ENCODE results near the gene RFK.

RFK gene

GRCh38 chr9:76412638-76413037 lies 18.4 kb upstream of the RFK start:
- no peak for DNase-seq (ENCODE audit: low spot score)

GRCh38 chr9:76405868-76406267 lies 11.6 kb upstream of the RFK start:
- no peak for DNase-seq (ENCODE audit: low spot score)

- DNase-seq (ENCODE audit: low spot score) = no peak
Observed at GRCh38 chr9:76405340-76405739, 11.1 kb upstream of the RFK start.

GRCh38 chr9:76404401-76404800 lies 10.2 kb upstream of the RFK start:
- no peak for DNase-seq (ENCODE audit: low spot score)

DNA sequence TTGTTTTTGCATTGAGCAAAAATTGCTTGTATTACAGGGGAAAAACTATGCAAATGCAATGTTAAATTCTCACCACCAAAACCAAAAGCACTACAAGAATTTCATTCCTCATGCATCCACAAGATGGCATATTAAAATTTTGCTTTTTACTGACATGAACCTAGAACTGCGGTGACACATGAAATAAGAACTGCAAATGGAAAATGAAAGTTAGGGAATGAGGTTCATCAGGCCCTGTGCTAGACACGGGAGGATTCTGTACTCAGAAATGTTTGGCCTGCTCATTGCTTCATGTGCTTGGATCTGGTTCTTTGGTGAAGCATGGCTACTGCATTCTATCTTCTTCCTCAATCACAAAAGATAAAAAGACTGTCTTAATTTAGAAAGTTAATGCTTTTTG lies 9.1 kb upstream of the RFK start:
- no peak for DNase-seq (ENCODE audit: low spot score)

DNA sequence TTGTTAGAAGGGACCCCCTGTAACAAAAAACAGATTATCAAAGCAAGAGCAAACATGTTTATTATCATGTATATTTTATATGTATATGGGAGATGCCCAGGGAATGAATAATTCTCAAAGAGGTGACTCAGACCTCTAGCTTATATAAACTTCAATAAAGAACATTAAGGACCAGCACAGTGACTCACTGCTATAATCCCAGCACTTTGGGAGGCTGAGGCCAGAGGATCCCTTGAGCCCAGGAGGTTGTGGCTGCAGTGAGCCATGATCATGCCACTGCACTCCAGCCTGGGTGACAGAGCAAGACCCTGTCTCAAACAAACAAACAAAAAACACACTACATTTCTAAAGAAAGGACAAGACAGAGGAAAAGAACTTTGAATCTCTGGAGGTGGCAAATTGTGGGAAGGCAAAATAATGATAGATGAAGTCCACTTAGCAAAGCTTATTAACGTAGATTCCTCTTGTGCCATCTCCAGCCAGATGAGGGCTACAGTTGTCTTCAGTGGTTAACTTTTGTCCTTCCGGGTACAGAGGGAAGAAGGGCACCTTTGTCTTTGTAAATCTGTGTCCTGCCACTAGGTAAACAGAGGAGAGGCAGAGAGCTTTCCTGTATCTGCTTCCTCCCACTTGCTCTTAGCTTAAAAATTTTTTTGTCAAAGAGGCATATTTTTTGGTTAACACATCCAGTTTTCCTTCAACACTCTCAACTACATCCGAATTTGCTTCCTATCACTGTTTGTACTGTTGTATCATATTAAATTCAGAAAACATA lies 7.5 kb upstream of the RFK start:
- no peak for DNase-seq (ENCODE audit: low spot score)

GRCh38 chr9:76401176-76401575 lies 7.0 kb upstream of the RFK start:
- DNase-seq (ENCODE audit: low spot score) = no peak

DNA sequence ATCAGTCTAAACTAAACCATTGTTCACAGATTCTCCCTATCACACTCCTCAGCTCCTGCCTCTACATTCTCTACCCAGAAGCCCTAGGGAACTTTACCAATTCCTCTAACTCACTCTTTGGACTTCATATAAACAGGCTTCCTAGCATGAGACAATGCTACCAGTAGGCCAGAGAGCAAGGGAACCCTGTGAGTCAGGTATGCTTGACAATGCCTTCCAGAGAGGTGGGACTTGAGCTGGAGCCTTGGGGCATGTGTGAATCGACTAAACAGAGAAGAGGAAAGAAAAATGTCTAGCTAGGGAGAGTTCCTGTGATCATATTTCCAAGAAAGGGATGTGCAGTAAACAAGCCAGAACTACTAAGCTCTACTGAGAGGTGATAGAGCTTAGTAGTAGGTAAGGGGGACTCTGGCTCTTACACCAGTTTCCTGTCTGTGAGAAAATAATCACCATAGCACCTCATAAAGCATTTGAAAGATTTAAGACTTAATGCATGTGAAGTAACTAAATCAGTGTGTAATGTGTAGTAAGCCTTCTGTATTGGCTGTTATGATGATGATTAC lies 6.4 kb upstream of the RFK start:
- DNase-seq (ENCODE audit: low spot score) = no peak

DNA sequence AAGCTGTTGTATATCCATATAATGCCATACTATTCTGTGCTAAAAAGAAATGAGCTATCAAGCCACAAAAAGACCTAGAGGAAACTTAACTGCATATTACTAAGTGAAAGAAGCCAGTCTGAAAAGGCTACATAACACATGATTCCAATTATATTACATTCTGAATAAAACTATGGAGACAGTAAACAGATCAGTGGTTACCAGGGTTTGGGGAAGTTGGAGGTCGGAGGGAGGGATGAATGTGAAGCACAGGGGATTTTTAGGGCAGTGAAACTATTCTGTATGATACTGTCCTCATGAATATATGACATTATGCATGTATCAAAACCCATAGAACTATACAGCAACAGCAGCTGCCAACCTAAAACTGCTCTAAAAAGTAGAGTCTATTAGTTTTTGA lies 5.6 kb upstream of the RFK start:
- DNase-seq (ENCODE audit: low spot score) = no peak

DNA sequence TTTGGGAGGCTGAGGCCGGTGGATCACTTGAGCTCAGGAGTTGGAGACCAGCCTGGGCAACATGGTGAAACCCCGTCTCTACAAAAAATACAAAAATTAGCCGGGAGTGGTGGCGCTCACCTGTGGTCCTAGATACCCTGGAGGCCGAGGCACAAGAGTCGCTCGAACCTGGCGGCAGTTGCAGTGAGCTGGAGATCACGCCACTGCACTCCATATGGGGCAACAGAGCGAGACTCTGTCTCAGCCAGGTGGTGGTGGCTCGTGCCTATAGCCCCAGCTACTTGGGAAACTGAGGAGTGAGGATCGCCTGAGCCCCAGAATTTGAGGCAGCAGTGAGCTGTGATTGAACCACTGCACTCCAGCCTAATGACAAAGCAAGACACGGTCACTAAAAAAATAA lies 2.4 kb upstream of the RFK start:
- no peak for DNase-seq (ENCODE audit: low spot score)

DNA sequence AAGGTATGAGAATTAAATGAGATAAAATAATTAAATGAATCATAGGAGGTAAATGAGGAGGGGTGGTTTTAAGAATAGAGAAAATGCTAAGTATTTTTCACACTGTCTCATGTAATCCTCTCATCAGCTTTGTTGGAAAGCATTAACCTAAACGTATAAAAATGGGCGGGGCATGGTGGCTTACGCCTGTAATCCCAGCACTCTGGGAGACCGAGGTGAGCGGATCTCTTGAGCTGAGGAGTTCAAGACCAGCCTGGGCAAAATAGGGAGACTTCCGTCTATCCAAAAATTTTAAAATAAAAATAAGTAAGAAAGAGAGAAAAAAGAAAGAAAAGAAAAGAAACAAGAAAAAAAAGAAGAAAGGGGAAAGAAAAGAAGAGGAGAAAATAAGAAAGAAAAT lies 1.9 kb upstream of the RFK start:
- no peak for DNase-seq (ENCODE audit: low spot score)

- DNase-seq (ENCODE audit: low spot score) = no peak
Observed at GRCh38 chr9:76395381-76395780, 1.2 kb upstream of the RFK start.

DNA sequence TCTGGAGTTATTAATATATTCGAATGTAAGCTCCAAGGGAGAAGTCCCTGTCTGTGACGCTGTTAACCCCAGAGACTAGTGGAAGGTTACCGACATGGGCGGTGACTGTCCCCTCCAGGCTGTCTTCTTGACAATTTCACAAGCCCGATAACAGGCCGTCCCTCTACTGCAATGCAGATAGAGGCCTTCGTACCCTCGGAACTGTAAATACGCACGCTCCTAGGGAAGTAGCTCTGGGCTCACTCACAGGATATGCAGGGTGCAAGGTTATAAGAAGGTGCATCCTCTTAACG lies 680 bp upstream of the RFK start:
- DNase-seq (ENCODE audit: low spot score) = no peak

GRCh38 chr9:76390656-76391055 lies 3.6 kb downstream of the RFK start:
- DNase-seq (ENCODE audit: low spot score) = no peak

GRCh38 chr9:76379494-76379893 lies 14.7 kb downstream of the RFK start:
- no peak for DNase-seq (ENCODE audit: low spot score)

- DNase-seq (ENCODE audit: low spot score) = no peak
Observed at GRCh38 chr9:76378367-76379073, 15.7 kb downstream of the RFK start.

- no peak for DNase-seq (ENCODE audit: low spot score)
Observed at GRCh38 chr9:76377791-76378190, 16.4 kb downstream of the RFK start.

DNA sequence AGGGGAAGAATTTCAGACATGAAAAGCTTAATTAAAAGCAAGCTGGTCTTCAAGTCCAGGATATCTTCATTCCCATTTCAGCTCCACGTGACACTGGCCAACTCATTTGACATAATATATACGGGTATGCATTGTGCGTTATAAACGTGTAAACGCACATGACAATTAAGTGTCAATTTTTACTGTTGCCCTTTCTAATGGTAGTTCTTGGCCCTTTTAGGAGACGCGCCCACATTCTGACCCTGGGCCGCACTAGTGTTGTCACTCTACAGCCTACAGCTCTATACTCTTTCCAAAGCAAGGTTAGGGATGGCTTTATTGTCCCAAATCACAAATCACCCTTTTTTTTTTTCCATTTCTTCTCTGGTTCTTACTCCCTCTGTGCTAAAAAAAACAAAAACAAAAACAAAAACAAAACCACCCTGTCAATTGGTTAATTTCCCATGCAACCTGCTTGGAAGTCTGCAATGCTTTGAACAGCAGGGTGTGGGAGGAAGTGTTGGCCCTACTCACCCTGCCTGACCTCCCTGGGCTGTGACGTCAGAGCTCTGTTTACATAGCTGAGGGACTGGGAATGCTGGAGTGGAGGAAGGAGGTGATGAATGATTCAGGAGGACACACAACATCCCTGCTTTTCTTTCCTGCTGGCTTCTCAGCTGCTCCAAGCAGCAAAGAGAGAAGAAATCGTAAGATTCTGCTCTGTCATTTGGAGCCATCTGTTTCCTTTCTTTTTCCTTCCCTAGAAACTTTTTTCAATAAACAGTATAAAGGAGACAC lies 19.3 kb downstream of the RFK start:
- DNase-seq (ENCODE audit: low spot score) = no peak

DNA sequence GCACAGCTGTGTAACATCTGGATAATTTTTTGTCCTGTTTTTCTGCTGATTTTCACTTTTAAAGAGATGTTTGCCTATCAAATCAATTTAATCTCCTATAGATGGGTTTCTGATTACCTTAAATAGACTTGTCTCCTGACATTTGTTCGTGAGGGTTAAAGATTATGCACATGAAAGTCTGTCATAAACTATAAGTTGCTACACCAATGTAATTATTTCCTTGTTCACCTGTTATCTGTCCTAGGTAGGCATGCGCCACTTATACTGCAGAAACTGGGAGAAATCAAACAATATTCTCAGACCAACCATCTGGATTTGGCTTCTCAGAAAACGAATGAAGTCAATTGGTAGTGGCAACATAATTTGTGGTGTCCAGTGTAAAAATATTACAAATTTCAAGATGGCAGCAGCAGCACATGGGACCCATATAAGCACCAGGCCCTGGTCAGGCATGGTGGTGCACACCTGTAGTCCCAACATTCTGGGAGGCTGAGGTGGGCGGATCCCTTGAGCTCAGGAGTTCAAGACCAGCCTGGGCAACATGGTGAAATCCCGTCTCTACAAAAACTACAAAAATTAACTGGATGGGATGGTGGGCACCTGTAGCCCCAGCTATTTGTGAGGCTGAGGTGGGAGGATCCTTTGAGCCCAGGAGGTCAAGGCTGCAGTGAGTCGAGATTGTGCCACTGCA lies 20.3 kb downstream of the RFK start:
- DNase-seq (ENCODE audit: low spot score) = no peak

DNA sequence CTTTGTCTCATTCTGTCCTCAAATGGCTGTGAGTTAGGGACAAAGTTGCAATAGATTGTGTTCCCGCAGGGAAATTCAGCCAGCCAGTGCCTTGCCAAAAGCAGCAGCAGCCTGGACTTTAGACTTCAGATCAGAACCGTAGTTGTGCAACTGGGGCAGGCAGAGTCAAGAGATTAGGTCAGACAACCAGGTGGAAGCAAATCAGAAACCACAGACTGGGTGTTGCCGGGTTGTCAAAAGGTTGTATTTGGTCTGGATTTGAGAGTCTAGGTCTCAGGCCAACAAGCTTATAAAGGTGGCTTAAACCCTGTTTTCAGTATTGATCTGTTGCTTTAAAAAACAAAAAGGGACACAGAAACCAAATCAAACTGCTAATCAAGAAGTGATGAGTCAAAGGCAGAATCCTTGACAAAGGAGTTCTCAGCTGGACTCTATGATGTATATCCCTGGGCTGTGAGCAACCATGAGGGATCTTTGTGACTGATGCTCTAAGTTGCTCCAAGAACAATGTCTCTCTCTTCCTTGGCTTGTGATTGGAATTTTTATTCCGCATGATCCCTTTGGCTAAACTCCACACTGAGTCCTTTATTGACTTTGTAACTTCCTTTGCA lies 20.9 kb downstream of the RFK start:
- DNase-seq (ENCODE audit: low spot score) = no peak

DNA sequence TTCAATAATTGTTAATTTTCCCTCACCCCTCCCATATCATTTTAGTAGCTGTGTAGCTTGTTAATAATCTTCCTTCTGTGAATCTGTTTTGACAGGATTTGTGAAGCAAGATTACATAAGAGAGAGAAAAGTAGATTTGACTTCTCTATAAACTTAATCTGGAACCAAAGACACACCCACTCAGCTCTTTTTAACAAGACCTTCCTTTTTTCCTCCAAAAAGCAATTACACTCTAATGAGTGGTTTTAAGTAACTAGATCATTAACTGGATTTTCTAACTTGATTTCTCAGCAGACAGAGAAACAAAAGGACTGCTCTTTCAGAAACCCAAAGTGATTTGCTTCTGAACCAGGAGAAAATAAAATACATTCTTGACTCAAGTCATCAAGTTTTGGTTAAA lies 21.9 kb downstream of the RFK start:
- DNase-seq (ENCODE audit: low spot score) = no peak

GRCh38 chr9:76371901-76372300 lies 22.3 kb downstream of the RFK start:
- no peak for DNase-seq (ENCODE audit: low spot score)

Data from left forelimb (tissue), 1 donor.